ENCODE results near the gene ESAM. TPM values are rescaled to one million over a fixed set of nuclear protein-coding genes. Genes with fewer than 3 reads are reported as not detected.

The ESAM gene
- total and polyA plus RNA-seq, 2 of the 8 experiments (the other 6 are each of a cell fraction or from before 2014, with no cell fraction given): 0.09 TPM; not detected in 1

- Histone ChIP-seq H2BK5ac (ENCODE audit: low read depth, low read length) (no peak overlapping the region), H3K9ac (replicated peaks in 1 of 4; ENCODE audit: extremely low read depth in 1 of 4, low read depth in 3 of 4, low read length in 3 of 4) (no peak overlapping the region), H3K9me3 (ENCODE audit: insufficient read depth in 2 of 2, low read depth in 1 of 2, low read length in 1 of 2) (no peaks in the 10 kb centered on the region), H2AK5ac (ENCODE audit: low read depth, low read length) (no peak overlapping the region), H2BK12ac (ENCODE audit: low read depth, low read length) (no peak overlapping the region), H2BK20ac (ENCODE audit: low read length) (no peak overlapping the region), H3K27ac (ENCODE audit: low read depth, low read length) (no peak overlapping the region), H3K36me3 (ENCODE audit: control insufficient read depth in 2 of 4, insufficient read depth in 4 of 4, low read length in 3 of 4) (peaks cover 2 to 16% (median 9%) of the 10 kb centered on the region in 4 experiments; a peak in 4 of 8 replicates), H4K20me1 (replicated peaks in 1 of 2; ENCODE audit: control insufficient read depth in 1 of 2, insufficient read depth in 2 of 2, low read length in 2 of 2) (peaks cover 15 to 28% of the 10 kb centered on the region in 2 experiments), H3K56ac (replicated peaks; ENCODE audit: insufficient read length, low read depth, low read length) (no peak overlapping the region), H3K4me1 (replicated peaks in 1 of 4; ENCODE audit: control insufficient read depth in 3 of 4, insufficient read depth in 4 of 4, low read length in 3 of 4) (peaks cover 0 to 29% (median 22%) of the 10 kb centered on the region in 4 experiments; a peak in 6 of 7 replicates), H3K27me3 (replicated peaks in 1 of 4; ENCODE audit: control insufficient read depth in 3 of 4, extremely low read depth in 1 of 4, insufficient read depth in 3 of 4, low read length in 3 of 4) (peaks cover 38 to 50% (median 47%) of the 10 kb centered on the region in 4 experiments), H3K79me2 (ENCODE audit: control insufficient read depth in 1 of 2, insufficient read depth in 2 of 2, low read length in 2 of 2) (no peaks in the 10 kb centered on the region), H4K91ac (replicated peaks; ENCODE audit: insufficient read length, low read length) (no peak overlapping the region), H3K23ac (ENCODE audit: insufficient read length) (no peak overlapping the region), H4K8ac (ENCODE audit: extremely low read depth, insufficient read depth, low read length) (no peak overlapping the region), H3K23me2 (ENCODE audit: low read depth, low read length) (peaks cover 17% of the 10 kb centered on the region; the same call in 1 of the 2 replicates), H3K4ac (replicated peaks; ENCODE audit: insufficient read length, low read depth, low read length) (no peak overlapping the region), H2BK120ac (replicated peaks; ENCODE audit: low read depth, low read length) (no peak overlapping the region), H3K18ac (ENCODE audit: extremely low read depth, low read length) (no peak overlapping the region; the same call in 1 of the 2 replicates), H3K4me2 (ENCODE audit: insufficient read depth in 1 of 2, low read depth in 2 of 2, low read length in 2 of 2) (peak overlapping the region; percentile 80 to 99), H2BK15ac (ENCODE audit: low read length) (no peak overlapping the region), H2AFZ (ENCODE audit: low read length) (no peak overlapping the region), H4K5ac (ENCODE audit: insufficient read length, low read depth, low read length) (no peak overlapping the region), H3K79me1 (ENCODE audit: low read depth, low read length) (no peaks in the 10 kb centered on the region), H3K4me3 (ENCODE audit: extremely low read depth in 1 of 4, insufficient read depth in 2 of 4, low read depth in 3 of 4, low read length in 4 of 4) (peak overlapping the region; percentile 20 to 67 (median 52); a peak in 7 of 8 replicates), H3K14ac (ENCODE audit: insufficient read length) (no peak overlapping the region)
- CTCF ChIA-PET (ENCODE audit: partially characterized antibody): interaction anchor here (0.6 to 28.0 kb wide), 43 partner anchors 11 to 1278 kb away, joined by 3 to 382 read pairs (median 6); partner anchors contain the start of genes NRGN, ROBO3, SIAE and SPA17
- POLR2A ChIA-PET (ENCODE audit: partially characterized antibody): interaction anchor here (1.0 to 4.2 kb wide), 11 partner anchors 11 to 120 kb away, joined by 3 to 26 read pairs (median 6); partner anchors contain the start of genes MSANTD2, SIAE, SPA17 and VSIG2
- WGBS, 2 experiments (ENCODE audit: extremely low coverage in 1 of 2, insufficient coverage in 1 of 2, insufficient read length in 1 of 2, insufficient replicate concordance in 2 of 2, low coverage in 1 of 2, low lambda C conversion rate in 2 of 2, missing lambda C conversion rate in 1 of 2): 3% methylated on average over 19 of the region's 21 CpGs; no CpG with 5 or more reads in 1 of the 2 experiments
- DNase-seq (ENCODE audit: low read depth in 1 of 2, low spot score in 2 of 2): peak in 1 of 2 experiments; percentile 95
- no peak for FAIRE-seq
- TF ChIP-seq E2F6 (IDR thresholded peaks at IDR 0.05) (peak; percentile 41), POLR2A (IDR thresholded peaks at IDR 0.05; ENCODE audit: control extremely low read depth in 1 of 2, low read depth in 2 of 2, low read length in 2 of 2) (no peak), TCF12 (IDR thresholded peaks at IDR 0.05; ENCODE audit: low read depth, low read length) (0 out of 2 replicates have a peak, but pooled peaks have one; percentile 14), MAX (IDR thresholded peaks at IDR 0.05) (peak; percentile 36), SP1 (IDR thresholded peaks at IDR 0.05; ENCODE audit: low read depth, low read length) (0 out of 2 replicates have a peak, but pooled peaks have one; percentile 15), RAD21 (IDR thresholded peaks at IDR 0.05 in 1 of 2, conservative IDR thresholded peaks at IDR 0.05 in 1 of 2; ENCODE audit: low read depth in 2 of 2, low read length in 2 of 2) (peak; percentile 59 to 66), SAP30 (IDR thresholded peaks at IDR 0.05; ENCODE audit: insufficient read depth, insufficient replicate concordance, low read length) (no peak), CTBP2 (IDR thresholded peaks at IDR 0.05; ENCODE audit: borderline replicate concordance, insufficient read depth, insufficient read length, low read length) (no peak), TAF7 (optimal IDR thresholded peaks at IDR 0.05; ENCODE audit: borderline replicate concordance, low read depth, low read length) (peak; percentile 21)
These were observed 1.3 kb upstream of the ESAM start for GRCh38 chr11:124763156-124763947.
